ENCODE measurements around the gene CCKAR.

The CCKAR gene

GRCh38 chr4:26459054-26459755, 31.1 kb downstream of the CCKAR start:
- peak; percentile 36 for TF ChIP-seq CTCF (IDR thresholded peaks at IDR 0.05; ENCODE audit: extremely low read depth, missing control alignments)

DNA sequence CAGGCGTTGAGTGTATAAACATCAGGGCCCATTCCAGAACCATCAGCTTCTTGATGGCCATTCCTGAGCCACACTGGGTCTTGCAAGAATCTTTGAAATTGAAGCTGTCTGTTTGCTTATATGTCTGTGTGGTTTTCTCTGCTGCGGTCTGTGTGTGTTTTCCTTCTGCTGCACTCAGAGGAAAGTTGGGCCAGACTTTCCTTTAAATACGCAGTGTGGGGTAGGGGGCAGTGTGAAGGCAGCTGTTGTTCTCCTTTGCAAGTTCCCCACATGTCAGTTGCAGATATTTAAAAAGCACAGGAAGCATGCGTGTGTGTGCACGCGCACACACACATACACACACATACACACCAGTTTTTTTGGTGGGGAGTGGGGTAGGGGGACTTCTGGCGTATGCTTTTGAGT, 32.1 kb downstream of the CCKAR start:
- TF ChIP-seq CTCF (IDR thresholded peaks at IDR 0.05; ENCODE audit: extremely low read depth, missing control alignments): no peak
- DNase-seq (ENCODE audit: low spot score): no peak

More at GRCh38 chr4:26459054-26459755, 31.1 kb downstream of the CCKAR start:
- peak; percentile 54 for DNase-seq (ENCODE audit: low spot score)

- TF ChIP-seq CTCF (IDR thresholded peaks at IDR 0.05; ENCODE audit: extremely low read depth, missing control alignments): no peak
- DNase-seq (ENCODE audit: low spot score): no peak
These were observed 32.9 kb downstream of the CCKAR start for GRCh38 chr4:26457412-26457811.

GRCh38 chr4:26455571-26455970, 34.7 kb downstream of the CCKAR start:
- no peak for DNase-seq (ENCODE audit: low spot score)
- TF ChIP-seq CTCF (IDR thresholded peaks at IDR 0.05; ENCODE audit: extremely low read depth, missing control alignments): no peak

DNA sequence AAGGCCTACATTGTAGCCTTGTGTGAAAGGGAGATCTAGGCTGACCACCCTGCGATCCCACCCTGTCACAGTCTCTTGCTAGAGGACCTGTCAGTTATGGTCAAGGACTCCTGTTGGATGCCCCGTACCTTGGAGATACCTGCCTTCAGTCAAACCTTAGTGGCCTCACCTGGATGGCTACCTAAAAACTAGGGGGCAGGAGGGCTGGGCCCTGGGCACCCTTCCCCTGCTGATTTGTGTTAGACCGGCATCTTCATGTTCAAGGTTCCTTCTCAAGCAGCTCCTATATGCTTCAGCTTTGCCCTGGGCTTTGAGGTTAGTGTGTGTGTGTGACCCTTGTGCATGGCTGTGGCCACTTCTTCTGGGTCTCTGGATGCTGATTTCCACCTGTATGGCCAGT, 35.3 kb downstream of the CCKAR start:
- no peak for TF ChIP-seq CTCF (IDR thresholded peaks at IDR 0.05; ENCODE audit: extremely low read depth, missing control alignments)
- no peak for DNase-seq (ENCODE audit: low spot score)

- no peak for DNase-seq (ENCODE audit: low spot score)
- TF ChIP-seq CTCF (IDR thresholded peaks at IDR 0.05; ENCODE audit: extremely low read depth, missing control alignments): no peak
These were observed 37.4 kb downstream of the CCKAR start for GRCh38 chr4:26452565-26453531.

GRCh38 chr4:26451597-26451996, 38.7 kb downstream of the CCKAR start:
- DNase-seq (ENCODE audit: low spot score): no peak
- no peak for TF ChIP-seq CTCF (IDR thresholded peaks at IDR 0.05; ENCODE audit: extremely low read depth, missing control alignments)

All from GM20000 (cell line).